Neural cell (in vitro differentiated cells): ENCODE results near the gene APH1B.

ENCODE experiments used
- EZH2 ChIP-seq: fragments of 200-600, 300-800 bp; shearing (Covaris generic), sonication (generic); IDR thresholded peaks from 2 replicates; pipeline ENCODE4 v1.6.1; 2014; ENCODE audit warnings: antibody characterized with exemption, low read length, borderline replicate concordance, mild to moderate bottlenecking; ENCODE audit not compliant: insufficient read depth, poor library complexity, severe bottlenecking
- MXI1 ChIP-seq: fragments of 450-650 bp; conservative IDR thresholded peaks from 2 replicates; pipeline ENCODE4 v1.6.1; 2014; ENCODE audit warnings: antibody characterized with exemption, mild to moderate bottlenecking; ENCODE audit not compliant: poor library complexity, severe bottlenecking
- POLR2AphosphoS5 ChIP-seq: IDR thresholded peaks from 2 replicates; pipeline ENCODE4 v1.6.1; 2012
- TF ChIP-seq, protein P1 (sequence below): fragments of 450-650 bp; IDR thresholded peaks from 2 replicates; pipeline ENCODE4 v1.5.1; 2014; ENCODE audit warnings: antibody characterized with exemption, mild to moderate bottlenecking, moderate library complexity; ENCODE audit not compliant: poor library complexity, severe bottlenecking
- TF ChIP-seq, protein P2 (sequence below): IDR thresholded peaks from 2 replicates; pipeline ENCODE4 v1.6.1; 2012; ENCODE audit warnings: borderline replicate concordance

- TF ChIP-seq, protein P1, sequence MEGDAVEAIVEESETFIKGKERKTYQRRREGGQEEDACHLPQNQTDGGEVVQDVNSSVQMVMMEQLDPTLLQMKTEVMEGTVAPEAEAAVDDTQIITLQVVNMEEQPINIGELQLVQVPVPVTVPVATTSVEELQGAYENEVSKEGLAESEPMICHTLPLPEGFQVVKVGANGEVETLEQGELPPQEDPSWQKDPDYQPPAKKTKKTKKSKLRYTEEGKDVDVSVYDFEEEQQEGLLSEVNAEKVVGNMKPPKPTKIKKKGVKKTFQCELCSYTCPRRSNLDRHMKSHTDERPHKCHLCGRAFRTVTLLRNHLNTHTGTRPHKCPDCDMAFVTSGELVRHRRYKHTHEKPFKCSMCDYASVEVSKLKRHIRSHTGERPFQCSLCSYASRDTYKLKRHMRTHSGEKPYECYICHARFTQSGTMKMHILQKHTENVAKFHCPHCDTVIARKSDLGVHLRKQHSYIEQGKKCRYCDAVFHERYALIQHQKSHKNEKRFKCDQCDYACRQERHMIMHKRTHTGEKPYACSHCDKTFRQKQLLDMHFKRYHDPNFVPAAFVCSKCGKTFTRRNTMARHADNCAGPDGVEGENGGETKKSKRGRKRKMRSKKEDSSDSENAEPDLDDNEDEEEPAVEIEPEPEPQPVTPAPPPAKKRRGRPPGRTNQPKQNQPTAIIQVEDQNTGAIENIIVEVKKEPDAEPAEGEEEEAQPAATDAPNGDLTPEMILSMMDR, result no peak
- TF ChIP-seq, protein P2, sequence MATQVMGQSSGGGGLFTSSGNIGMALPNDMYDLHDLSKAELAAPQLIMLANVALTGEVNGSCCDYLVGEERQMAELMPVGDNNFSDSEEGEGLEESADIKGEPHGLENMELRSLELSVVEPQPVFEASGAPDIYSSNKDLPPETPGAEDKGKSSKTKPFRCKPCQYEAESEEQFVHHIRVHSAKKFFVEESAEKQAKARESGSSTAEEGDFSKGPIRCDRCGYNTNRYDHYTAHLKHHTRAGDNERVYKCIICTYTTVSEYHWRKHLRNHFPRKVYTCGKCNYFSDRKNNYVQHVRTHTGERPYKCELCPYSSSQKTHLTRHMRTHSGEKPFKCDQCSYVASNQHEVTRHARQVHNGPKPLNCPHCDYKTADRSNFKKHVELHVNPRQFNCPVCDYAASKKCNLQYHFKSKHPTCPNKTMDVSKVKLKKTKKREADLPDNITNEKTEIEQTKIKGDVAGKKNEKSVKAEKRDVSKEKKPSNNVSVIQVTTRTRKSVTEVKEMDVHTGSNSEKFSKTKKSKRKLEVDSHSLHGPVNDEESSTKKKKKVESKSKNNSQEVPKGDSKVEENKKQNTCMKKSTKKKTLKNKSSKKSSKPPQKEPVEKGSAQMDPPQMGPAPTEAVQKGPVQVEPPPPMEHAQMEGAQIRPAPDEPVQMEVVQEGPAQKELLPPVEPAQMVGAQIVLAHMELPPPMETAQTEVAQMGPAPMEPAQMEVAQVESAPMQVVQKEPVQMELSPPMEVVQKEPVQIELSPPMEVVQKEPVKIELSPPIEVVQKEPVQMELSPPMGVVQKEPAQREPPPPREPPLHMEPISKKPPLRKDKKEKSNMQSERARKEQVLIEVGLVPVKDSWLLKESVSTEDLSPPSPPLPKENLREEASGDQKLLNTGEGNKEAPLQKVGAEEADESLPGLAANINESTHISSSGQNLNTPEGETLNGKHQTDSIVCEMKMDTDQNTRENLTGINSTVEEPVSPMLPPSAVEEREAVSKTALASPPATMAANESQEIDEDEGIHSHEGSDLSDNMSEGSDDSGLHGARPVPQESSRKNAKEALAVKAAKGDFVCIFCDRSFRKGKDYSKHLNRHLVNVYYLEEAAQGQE, result no peak
- TF ChIP-seq EZH2 (no peak), POLR2AphosphoS5 (no peak), MXI1 (no peak)
Observed at GRCh38 chr15:63331456-63331855, 54.1 kb downstream of the APH1B start.
